ENCODE measurements around the gene ZNF593. TPM values are rescaled to one million over a fixed set of nuclear protein-coding genes. Genes with fewer than 3 reads are reported as not detected.

ZNF593 gene
- total and polyA plus RNA-seq, 2 of the 13 experiments (the other 11 are each of a cell fraction or from before 2014, with no cell fraction given), result 37.3 to 55.8 TPM

DNA sequence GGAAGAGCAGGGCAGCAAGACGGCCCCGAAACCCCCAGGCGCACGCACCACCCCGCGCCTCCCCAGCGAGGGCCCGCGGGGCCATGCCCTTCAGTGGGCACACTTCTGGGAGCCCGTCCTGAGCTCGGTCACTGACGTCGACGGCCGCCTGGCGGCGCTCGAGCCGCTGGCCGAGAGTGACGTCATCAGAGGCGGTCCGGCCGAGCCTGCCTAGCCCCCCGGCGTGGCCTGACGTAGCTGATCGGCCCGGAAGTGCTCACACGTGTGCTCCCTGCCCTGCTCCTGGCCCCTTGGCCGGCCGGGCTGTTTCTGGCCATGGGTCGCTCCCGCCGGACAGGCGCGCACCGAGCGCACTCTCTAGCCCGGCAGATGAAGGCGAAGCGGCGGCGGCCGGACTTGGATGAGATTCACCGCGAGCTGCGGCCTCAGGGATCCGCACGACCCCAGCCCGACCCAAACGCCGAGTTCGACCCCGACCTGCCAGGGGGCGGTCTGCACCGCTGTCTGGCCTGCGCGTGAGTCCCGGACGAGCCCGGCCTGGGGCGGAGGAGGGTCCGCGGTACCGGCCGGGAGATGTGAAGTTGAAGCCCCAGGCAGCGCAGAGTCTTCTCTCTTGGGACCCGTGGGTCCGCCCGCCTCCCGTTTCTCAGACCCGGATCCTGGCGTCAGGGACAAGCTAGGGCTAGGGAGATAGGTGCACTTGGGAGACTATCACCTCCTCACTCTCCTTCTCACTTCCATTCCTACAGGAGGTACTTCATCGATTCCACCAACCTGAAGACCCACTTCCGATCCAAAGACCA lies at the start of gene ZNF593 (continued):
- TF ChIP-seq, protein P1, sequence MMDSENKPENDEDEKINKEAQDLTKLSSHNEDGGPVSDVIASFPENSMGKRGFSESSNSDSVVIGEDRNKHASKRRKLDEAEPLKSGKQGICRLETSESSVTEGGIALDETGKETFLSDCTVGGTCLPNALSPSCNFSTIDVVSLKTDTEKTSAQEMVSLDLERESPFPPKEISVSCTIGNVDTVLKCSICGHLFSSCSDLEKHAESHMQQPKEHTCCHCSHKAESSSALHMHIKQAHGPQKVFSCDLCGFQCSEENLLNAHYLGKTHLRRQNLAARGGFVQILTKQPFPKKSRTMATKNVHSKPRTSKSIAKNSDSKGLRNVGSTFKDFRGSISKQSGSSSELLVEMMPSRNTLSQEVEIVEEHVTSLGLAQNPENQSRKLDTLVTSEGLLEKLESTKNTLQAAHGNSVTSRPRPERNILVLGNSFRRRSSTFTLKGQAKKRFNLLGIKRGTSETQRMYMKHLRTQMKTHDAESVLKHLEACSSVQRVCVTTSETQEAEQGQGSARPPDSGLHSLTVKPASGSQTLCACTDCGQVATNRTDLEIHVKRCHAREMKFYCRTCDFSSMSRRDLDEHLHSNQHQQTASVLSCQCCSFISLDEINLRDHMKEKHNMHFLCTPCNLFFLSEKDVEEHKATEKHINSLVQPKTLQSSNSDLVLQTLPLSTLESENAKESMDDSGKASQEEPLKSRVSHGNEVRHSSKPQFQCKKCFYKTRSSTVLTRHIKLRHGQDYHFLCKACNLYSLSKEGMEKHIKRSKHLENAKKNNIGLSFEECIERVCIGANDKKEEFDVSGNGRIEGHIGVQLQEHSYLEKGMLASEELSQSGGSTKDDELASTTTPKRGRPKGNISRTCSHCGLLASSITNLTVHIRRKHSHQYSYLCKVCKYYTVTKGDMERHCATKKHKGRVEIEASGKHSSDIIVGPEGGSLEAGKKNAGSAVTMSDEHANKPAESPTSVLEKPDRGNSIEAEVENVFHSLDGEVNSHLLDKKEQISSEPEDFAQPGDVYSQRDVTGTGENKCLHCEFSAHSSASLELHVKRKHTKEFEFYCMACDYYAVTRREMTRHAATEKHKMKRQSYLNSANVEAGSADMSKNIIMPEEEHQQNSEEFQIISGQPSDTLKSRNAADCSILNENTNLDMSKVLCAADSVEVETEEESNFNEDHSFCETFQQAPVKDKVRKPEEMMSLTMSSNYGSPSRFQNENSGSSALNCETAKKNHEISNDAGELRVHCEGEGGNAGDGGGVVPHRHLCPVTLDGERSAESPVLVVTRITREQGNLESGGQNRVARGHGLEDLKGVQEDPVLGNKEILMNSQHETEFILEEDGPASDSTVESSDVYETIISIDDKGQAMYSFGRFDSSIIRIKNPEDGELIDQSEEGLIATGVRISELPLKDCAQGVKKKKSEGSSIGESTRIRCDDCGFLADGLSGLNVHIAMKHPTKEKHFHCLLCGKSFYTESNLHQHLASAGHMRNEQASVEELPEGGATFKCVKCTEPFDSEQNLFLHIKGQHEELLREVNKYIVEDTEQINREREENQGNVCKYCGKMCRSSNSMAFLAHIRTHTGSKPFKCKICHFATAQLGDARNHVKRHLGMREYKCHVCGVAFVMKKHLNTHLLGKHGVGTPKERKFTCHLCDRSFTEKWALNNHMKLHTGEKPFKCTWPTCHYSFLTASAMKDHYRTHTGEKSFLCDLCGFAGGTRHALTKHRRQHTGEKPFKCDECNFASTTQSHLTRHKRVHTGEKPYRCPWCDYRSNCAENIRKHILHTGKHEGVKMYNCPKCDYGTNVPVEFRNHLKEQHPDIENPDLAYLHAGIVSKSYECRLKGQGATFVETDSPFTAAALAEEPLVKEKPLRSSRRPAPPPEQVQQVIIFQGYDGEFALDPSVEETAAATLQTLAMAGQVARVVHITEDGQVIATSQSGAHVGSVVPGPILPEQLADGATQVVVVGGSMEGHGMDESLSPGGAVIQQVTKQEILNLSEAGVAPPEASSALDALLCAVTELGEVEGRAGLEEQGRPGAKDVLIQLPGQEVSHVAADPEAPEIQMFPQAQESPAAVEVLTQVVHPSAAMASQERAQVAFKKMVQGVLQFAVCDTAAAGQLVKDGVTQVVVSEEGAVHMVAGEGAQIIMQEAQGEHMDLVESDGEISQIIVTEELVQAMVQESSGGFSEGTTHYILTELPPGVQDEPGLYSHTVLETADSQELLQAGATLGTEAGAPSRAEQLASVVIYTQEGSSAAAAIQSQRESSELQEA (CRISPR knock-in tag; IDR thresholded peaks at IDR 0.05; ENCODE audit: not compliant biosample characterization), result peak; percentile 84
- TF ChIP-seq, protein P2, sequence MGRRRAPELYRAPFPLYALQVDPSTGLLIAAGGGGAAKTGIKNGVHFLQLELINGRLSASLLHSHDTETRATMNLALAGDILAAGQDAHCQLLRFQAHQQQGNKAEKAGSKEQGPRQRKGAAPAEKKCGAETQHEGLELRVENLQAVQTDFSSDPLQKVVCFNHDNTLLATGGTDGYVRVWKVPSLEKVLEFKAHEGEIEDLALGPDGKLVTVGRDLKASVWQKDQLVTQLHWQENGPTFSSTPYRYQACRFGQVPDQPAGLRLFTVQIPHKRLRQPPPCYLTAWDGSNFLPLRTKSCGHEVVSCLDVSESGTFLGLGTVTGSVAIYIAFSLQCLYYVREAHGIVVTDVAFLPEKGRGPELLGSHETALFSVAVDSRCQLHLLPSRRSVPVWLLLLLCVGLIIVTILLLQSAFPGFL (CRISPR knock-in tag; IDR thresholded peaks at IDR 0.05), result 0 out of 2 replicates have a peak, but pooled peaks have one; percentile 8
- TF ChIP-seq SMARCC2 (IDR thresholded peaks at IDR 0.05), result no peak
- TF ChIP-seq, protein P3, sequence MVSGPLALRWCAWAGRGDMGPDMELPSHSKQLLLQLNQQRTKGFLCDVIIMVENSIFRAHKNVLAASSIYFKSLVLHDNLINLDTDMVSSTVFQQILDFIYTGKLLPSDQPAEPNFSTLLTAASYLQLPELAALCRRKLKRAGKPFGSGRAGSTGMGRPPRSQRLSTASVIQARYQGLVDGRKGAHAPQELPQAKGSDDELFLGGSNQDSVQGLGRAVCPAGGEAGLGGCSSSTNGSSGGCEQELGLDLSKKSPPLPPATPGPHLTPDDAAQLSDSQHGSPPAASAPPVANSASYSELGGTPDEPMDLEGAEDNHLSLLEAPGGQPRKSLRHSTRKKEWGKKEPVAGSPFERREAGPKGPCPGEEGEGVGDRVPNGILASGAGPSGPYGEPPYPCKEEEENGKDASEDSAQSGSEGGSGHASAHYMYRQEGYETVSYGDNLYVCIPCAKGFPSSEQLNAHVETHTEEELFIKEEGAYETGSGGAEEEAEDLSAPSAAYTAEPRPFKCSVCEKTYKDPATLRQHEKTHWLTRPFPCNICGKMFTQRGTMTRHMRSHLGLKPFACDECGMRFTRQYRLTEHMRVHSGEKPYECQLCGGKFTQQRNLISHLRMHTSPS (CRISPR knock-in tag; IDR thresholded peaks at IDR 0.05; ENCODE audit: low read depth), result peak; percentile 89; the same call in 1 of the 2 replicates
- peak; percentile 58; the same call in 1 of the 2 replicates for TF ChIP-seq ZNF709 (CRISPR knock-in tag; IDR thresholded peaks at IDR 0.05)
- no peak for TF ChIP-seq ADNP (CRISPR knock-in tag; IDR thresholded peaks at IDR 0.05)
- TF ChIP-seq RBM22 (optimal IDR thresholded peaks at IDR 0.05; ENCODE audit: low read length), result no peak
- TF ChIP-seq, protein P4, sequence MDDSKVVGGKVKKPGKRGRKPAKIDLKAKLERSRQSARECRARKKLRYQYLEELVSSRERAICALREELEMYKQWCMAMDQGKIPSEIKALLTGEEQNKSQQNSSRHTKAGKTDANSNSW (CRISPR knock-in tag; IDR thresholded peaks at IDR 0.05; ENCODE audit: borderline replicate concordance), result no peak; the same call in 1 of the 2 replicates
- peak; percentile 80; the same call in 1 of the 2 replicates for TF ChIP-seq ZNF557 (CRISPR knock-in tag; IDR thresholded peaks at IDR 0.05)
- TF ChIP-seq, protein P5, sequence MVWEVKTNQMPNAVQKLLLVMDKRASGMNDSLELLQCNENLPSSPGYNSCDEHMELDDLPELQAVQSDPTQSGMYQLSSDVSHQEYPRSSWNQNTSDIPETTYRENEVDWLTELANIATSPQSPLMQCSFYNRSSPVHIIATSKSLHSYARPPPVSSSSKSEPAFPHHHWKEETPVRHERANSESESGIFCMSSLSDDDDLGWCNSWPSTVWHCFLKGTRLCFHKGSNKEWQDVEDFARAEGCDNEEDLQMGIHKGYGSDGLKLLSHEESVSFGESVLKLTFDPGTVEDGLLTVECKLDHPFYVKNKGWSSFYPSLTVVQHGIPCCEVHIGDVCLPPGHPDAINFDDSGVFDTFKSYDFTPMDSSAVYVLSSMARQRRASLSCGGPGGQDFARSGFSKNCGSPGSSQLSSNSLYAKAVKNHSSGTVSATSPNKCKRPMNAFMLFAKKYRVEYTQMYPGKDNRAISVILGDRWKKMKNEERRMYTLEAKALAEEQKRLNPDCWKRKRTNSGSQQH (CRISPR knock-in tag; IDR thresholded peaks at IDR 0.05; ENCODE audit: low read depth), result peak; percentile 92
- peak; percentile 83 for TF ChIP-seq ASH2L (IDR thresholded peaks at IDR 0.05; ENCODE audit: insufficient read length, low read depth, low read length)
- peak; percentile 79; the same call in 1 of the 2 replicates for TF ChIP-seq MZF1 (CRISPR knock-in tag; IDR thresholded peaks at IDR 0.05; ENCODE audit: borderline replicate concordance)
- peak; percentile 59; the same call in 1 of the 2 replicates for TF ChIP-seq ZNF614 (CRISPR knock-in tag; IDR thresholded peaks at IDR 0.05; ENCODE audit: borderline replicate concordance)
- TF ChIP-seq KDM3A (CRISPR knock-in tag; IDR thresholded peaks at IDR 0.05; ENCODE audit: low read depth), result peak; percentile 66; the same call in 1 of the 2 replicates
